ENCODE data around the gene DGKD.

DNA sequence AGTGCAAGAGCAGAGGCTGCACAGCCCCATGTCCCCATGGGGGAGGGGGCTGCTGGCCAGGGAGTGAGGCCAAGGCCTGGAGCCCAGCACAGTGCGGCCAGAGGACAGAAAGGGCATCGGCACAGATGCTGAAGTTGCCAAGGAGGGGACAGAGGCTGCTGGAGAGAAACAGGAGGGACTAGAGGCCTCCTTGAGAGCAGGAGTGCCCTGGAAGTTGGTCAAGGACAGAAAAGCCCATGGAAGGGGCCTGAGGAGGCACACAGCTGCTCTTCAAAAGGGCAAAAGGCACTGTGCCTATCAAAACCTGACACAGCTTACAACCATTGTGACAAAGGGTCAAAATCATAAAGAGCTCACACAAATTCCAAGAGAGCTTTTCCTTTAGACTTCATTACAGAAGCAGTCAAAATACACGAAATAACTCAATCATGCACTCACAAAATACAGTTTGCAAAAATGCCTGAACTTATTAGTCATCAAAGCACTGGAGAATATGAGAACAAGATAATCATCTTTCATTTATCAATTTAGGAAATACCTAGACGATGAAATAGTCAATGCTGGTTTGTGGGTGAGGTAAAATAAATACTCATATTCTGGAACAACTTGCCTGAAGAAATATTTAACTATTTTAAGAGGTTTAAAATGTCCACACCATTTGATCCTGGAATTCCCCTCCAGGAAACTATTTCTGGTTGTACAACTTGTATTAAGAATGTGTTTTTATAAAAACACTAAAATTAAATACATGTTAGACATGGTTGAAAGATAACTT lies 132.7 kb downstream of the DGKD start:
- TF ChIP-seq POLR2A (IDR thresholded peaks at IDR 0.05; ENCODE audit: low read depth, low read length) (no peak), TAF1 (IDR thresholded peaks at IDR 0.05; ENCODE audit: borderline replicate concordance, low read depth, low read length) (no peak), POLR2AphosphoS5 (IDR thresholded peaks at IDR 0.05; ENCODE audit: low read depth, low read length) (no peak)

Measured in GM12892 (cell line).